ENCODE measurements around the gene DIAPH2.

DNA sequence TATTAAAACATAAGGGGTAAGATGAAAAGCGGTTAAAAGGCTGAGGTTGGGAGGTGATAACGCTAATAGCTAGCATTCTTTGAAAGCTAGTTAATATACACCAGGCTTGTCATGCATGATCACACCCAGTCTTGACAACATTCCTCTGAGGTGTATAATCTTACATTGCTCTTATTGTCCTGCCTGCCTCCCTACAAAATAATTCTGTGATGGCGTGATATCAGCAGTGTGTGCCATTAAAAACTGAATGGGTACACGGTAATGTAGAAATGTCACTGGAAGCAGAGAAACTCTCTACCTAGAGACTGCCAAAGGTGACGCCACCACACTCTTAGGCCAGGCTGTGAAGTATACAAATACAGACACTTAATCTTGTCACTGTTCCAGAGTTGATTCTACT lies 68.1 kb downstream of the DIAPH2 start:
- TF ChIP-seq, protein P1, sequence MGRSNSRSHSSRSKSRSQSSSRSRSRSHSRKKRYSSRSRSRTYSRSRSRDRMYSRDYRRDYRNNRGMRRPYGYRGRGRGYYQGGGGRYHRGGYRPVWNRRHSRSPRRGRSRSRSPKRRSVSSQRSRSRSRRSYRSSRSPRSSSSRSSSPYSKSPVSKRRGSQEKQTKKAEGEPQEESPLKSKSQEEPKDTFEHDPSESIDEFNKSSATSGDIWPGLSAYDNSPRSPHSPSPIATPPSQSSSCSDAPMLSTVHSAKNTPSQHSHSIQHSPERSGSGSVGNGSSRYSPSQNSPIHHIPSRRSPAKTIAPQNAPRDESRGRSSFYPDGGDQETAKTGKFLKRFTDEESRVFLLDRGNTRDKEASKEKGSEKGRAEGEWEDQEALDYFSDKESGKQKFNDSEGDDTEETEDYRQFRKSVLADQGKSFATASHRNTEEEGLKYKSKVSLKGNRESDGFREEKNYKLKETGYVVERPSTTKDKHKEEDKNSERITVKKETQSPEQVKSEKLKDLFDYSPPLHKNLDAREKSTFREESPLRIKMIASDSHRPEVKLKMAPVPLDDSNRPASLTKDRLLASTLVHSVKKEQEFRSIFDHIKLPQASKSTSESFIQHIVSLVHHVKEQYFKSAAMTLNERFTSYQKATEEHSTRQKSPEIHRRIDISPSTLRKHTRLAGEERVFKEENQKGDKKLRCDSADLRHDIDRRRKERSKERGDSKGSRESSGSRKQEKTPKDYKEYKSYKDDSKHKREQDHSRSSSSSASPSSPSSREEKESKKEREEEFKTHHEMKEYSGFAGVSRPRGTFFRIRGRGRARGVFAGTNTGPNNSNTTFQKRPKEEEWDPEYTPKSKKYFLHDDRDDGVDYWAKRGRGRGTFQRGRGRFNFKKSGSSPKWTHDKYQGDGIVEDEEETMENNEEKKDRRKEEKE (IDR thresholded peaks at IDR 0.05): no peak
- TF ChIP-seq FOSL1 (CRISPR knock-in tag; IDR thresholded peaks at IDR 0.05; ENCODE audit: borderline replicate concordance): no peak
- no peak for TF ChIP-seq PITX1 (CRISPR knock-in tag; IDR thresholded peaks at IDR 0.05)
- TF ChIP-seq, protein P2, sequence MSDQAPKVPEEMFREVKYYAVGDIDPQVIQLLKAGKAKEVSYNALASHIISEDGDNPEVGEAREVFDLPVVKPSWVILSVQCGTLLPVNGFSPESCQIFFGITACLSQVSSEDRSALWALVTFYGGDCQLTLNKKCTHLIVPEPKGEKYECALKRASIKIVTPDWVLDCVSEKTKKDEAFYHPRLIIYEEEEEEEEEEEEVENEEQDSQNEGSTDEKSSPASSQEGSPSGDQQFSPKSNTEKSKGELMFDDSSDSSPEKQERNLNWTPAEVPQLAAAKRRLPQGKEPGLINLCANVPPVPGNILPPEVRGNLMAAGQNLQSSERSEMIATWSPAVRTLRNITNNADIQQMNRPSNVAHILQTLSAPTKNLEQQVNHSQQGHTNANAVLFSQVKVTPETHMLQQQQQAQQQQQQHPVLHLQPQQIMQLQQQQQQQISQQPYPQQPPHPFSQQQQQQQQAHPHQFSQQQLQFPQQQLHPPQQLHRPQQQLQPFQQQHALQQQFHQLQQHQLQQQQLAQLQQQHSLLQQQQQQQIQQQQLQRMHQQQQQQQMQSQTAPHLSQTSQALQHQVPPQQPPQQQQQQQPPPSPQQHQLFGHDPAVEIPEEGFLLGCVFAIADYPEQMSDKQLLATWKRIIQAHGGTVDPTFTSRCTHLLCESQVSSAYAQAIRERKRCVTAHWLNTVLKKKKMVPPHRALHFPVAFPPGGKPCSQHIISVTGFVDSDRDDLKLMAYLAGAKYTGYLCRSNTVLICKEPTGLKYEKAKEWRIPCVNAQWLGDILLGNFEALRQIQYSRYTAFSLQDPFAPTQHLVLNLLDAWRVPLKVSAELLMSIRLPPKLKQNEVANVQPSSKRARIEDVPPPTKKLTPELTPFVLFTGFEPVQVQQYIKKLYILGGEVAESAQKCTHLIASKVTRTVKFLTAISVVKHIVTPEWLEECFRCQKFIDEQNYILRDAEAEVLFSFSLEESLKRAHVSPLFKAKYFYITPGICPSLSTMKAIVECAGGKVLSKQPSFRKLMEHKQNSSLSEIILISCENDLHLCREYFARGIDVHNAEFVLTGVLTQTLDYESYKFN (CRISPR knock-in tag; conservative IDR thresholded peaks at IDR 0.05): no peak
- TF ChIP-seq MAZ (IDR thresholded peaks at IDR 0.05; ENCODE audit: borderline replicate concordance, low read depth, low read length): no peak
- TF ChIP-seq MAZ (CRISPR knock-in tag; IDR thresholded peaks at IDR 0.05; ENCODE audit: low read depth): no peak
- no peak for TF ChIP-seq ZSCAN31 (CRISPR knock-in tag; IDR thresholded peaks at IDR 0.05; ENCODE audit: low read depth)
- no peak for TF ChIP-seq SRSF1 (optimal IDR thresholded peaks at IDR 0.05; ENCODE audit: low read depth, low read length)

All from HepG2 (cell line).